ENCODE results near the gene RPL6. TPM values are rescaled to one million over a fixed set of nuclear protein-coding genes. Genes with fewer than 3 reads are reported as not detected.
A peak's percentile ranks its signal among the peaks of the same experiment; 100 is the strongest.
"Not testable (repeated sequence)": the region's sequence is repeated elsewhere in the genome, so short reads cannot be mapped to it uniquely, and the experiment has no call there.

RPL6 gene
- total RNA-seq, 4 donors from 2014 or later: 1,278 to 1,553 (median 1,492) TPM

- no peak overlapping the region for H3K27ac ChIP-seq
- DNase-seq: no peak
- intact Hi-C loops (cut with DNase I; ENCODE audit: low total_unique reads): no loop called here
- no peaks in the 10 kb centered on the region for H3K9me3 ChIP-seq
- TF ChIP-seq CTCF (IDR thresholded peaks at IDR 0.05) (no peak), POLR2A (IDR thresholded peaks at IDR 0.05) (no peak)
- H3K4me1 ChIP-seq: no peaks in the 10 kb centered on the region
- no peak overlapping the region for H3K4me3 ChIP-seq
- no peaks in the 10 kb centered on the region for H3K36me3 ChIP-seq
- no peaks in the 10 kb centered on the region for H3K27me3 ChIP-seq
Measured at GRCh38 chr12:112401054-112401453, 8.4 kb downstream of the RPL6 start.

DNA sequence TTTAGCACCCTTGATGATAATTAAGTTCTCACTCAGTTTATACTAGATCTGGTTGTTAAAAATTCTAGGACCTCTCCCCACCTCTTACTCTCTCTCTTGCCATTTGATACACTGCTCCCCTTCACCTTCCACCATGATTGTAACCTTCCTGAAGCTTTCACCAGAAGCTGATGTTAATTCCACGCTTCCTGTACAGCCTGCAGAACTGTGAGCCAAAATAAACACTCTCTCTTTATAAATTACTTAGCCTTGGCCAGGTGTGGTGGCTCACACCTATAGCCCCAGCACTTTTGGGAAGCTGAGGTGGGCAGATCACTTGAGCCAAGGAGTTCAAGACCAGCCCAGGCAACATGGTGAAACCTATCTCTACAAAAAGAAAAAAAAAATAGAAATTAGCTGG, 16.1 kb downstream of the RPL6 start:
- intact Hi-C loops (cut with DNase I; ENCODE audit: low total_unique reads): no loop called here
- H3K36me3 ChIP-seq: no peaks in the 10 kb centered on the region
- TF ChIP-seq CTCF (IDR thresholded peaks at IDR 0.05) (no peak), POLR2A (IDR thresholded peaks at IDR 0.05) (no peak)
- no peaks in the 10 kb centered on the region for H3K9me3 ChIP-seq
- no peak for DNase-seq
- H3K27me3 ChIP-seq: no peaks in the 10 kb centered on the region
- H3K27ac ChIP-seq: no peak overlapping the region
- no peaks in the 10 kb centered on the region for H3K4me1 ChIP-seq
- no peak overlapping the region for H3K4me3 ChIP-seq

GRCh38 chr12:112389922-112390654, 19.3 kb downstream of the RPL6 start:
- H3K27me3 ChIP-seq; H3K36me3 ChIP-seq; H3K27ac ChIP-seq; H3K4me1 ChIP-seq; H3K4me3 ChIP-seq; intact Hi-C loops (cut with DNase I; ENCODE audit: low total_unique reads); H3K9me3 ChIP-seq; DNase-seq: not testable (repeated sequence)

GRCh38 chr12:112389228-112389627, 20.2 kb downstream of the RPL6 start:
- no peaks in the 10 kb centered on the region for H3K4me1 ChIP-seq
- intact Hi-C loops (cut with DNase I; ENCODE audit: low total_unique reads): no loop called here
- TF ChIP-seq POLR2A (IDR thresholded peaks at IDR 0.05) (no peak), CTCF (IDR thresholded peaks at IDR 0.05) (no peak)
- no peak overlapping the region for H3K4me3 ChIP-seq
- H3K27me3 ChIP-seq: no peaks in the 10 kb centered on the region
- no peak overlapping the region for H3K27ac ChIP-seq
- DNase-seq: no peak
- no peaks in the 10 kb centered on the region for H3K9me3 ChIP-seq
- no peaks in the 10 kb centered on the region for H3K36me3 ChIP-seq

DNA sequence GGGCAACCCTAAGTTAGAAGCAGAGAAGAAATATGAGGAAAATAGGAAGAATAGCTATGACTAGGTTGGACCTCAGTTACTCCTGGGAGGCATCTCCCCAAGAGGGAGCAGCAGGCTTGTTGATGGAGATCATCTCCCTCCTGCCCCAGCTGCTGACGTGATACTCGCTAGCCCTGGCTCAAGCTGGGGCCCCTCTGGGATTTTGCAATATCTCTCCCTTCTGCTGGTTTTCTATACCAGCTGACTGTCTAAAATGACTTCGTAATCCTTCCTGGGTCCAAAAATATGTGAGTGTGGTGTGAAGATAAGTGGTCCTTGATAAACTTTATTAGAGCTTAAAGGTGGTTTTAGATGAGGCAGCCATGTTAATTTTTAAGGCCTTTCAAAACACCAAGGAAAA, 22.7 kb downstream of the RPL6 start:
- intact Hi-C loops (cut with DNase I; ENCODE audit: low total_unique reads): no loop called here
- no peaks in the 10 kb centered on the region for H3K9me3 ChIP-seq
- H3K36me3 ChIP-seq: no peaks in the 10 kb centered on the region
- H3K4me1 ChIP-seq: peaks cover 0 to 3% of the 10 kb centered on the region in 2 donors
- DNase-seq: peak in 1 of 2 donors; percentile 29
- no peaks in the 10 kb centered on the region for H3K27me3 ChIP-seq
- no peak for TF ChIP-seq POLR2A (IDR thresholded peaks at IDR 0.05)
- TF ChIP-seq CTCF (IDR thresholded peaks at IDR 0.05): no peak
- no peak overlapping the region for H3K4me3 ChIP-seq
- no peak overlapping the region for H3K27ac ChIP-seq

Data from uterus (tissue), 4 donors.